ENCODE measurements around the gene OTOGL. TPM values are rescaled to one million over a fixed set of nuclear protein-coding genes. Genes with fewer than 3 reads are reported as not detected.

The OTOGL gene
- total RNA-seq, 4 donors from 2014 or later = 0.03 to 0.10 (median 0.04) TPM; not detected in 1

DNA sequence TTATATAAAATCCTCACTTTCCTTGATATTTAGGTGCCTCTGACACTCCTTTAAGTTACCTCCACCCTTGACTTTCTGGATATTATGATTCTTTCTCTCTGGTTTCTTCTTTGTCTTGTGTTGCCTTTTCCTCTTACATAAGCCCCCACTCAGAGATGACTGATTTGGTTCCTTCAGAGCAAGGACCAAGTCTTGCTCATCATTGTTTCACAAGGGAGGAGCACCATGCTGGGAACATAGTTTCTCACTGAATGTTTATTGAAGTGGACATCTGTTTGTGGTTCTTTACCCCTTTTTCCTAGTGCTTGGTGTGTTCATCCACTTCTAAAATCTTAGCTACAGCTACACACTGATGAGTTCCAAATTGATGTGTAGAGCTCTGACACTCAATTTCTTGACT is 183.4 kb downstream of the OTOGL start:
- Histone ChIP-seq H3K9me3 (no peaks in the 10 kb centered on the region), H3K4me3 (no peak overlapping the region), H3K4me1 (no peaks in the 10 kb centered on the region), H3K27me3 (no peaks in the 10 kb centered on the region), H3K27ac (no peak overlapping the region), H3K36me3 (no peaks in the 10 kb centered on the region)
- DNase-seq (no peak), ATAC-seq (no peak)
- TF ChIP-seq POLR2A (IDR thresholded peaks at IDR 0.05) (no peak), CTCF (IDR thresholded peaks at IDR 0.05 in 4 of 5, conservative IDR thresholded peaks at IDR 0.05 in 1 of 5) (no peak)
- in situ Hi-C loops (cut with MboI; ENCODE audit: low sequenced_read_pairs in 4 of 4) = no loop called here
- intact Hi-C loops (cut with DNase I; ENCODE audit: low total_unique reads) = no loop called here

DNA sequence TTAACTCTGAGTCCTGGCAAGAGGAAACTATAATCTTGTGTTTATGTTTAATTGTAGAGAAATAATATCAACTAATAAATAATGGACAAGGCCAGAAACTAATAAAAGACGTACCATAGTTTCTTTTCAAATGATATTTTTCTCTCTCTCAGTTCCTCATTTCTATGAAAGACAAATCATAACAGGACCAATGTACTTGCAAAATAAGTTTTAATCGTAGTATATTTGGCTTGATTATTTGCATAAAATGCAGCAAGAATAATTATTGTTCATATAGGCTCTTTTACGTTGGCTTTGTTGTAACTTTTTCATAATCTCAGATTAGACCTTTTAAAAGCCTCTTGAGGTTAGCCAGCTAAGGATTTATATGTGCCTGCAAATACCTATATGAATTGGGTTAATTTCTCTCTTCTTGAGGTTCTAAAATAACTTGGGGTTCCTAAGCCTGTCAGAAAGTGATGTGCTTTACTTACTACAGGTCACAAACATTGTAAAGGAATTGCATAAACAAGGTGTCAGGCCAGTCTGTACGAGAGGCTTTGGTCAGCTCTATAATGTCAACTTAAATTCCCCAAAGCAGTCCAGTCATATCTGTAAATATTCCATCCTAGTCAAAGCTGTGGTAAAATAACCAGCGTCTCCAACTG is 191.9 kb downstream of the OTOGL start:
- no peaks in the 10 kb centered on the region for H3K36me3 ChIP-seq
- ATAC-seq = no peak
- no peak overlapping the region for H3K4me3 ChIP-seq
- no peak overlapping the region for H3K27ac ChIP-seq
- TF ChIP-seq POLR2A (IDR thresholded peaks at IDR 0.05) (no peak), CTCF (IDR thresholded peaks at IDR 0.05 in 4 of 5, conservative IDR thresholded peaks at IDR 0.05 in 1 of 5) (no peak)
- H3K27me3 ChIP-seq = no peaks in the 10 kb centered on the region
- intact Hi-C loops (cut with DNase I; ENCODE audit: low total_unique reads) (no loop called here), in situ Hi-C loops (cut with MboI; ENCODE audit: low sequenced_read_pairs in 4 of 4) (no loop called here)
- DNase-seq = no peak
- no peaks in the 10 kb centered on the region for H3K4me1 ChIP-seq
- H3K9me3 ChIP-seq = no peaks in the 10 kb centered on the region

DNA sequence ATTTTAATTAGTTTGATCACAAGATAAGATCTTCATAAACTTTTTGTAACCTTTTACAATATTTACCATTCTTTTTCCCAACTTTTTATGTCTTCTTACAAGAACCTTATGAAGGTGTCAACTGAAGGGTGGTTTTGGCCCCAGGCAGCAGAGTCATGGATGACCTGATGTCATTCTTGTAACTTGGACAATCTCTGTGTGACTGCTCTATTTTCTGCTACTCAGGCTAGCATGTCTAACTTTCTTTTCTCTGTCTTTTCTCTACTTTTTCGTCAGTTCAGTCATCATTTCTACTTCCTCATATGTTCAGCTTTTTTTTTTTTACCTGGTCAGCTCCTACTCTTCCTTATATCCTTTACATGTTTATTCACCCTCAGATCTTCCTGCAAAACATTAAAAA is 194.0 kb downstream of the OTOGL start:
- Histone ChIP-seq H3K4me3 (no peak overlapping the region), H3K27ac (no peak overlapping the region), H3K9me3 (no peaks in the 10 kb centered on the region), H3K4me1 (no peaks in the 10 kb centered on the region), H3K36me3 (no peaks in the 10 kb centered on the region), H3K27me3 (no peaks in the 10 kb centered on the region)
- DNase-seq = no peak
- in situ Hi-C loops (cut with MboI; ENCODE audit: low sequenced_read_pairs in 4 of 4) = no loop called here
- TF ChIP-seq CTCF (IDR thresholded peaks at IDR 0.05 in 4 of 5, conservative IDR thresholded peaks at IDR 0.05 in 1 of 5) = no peak
- TF ChIP-seq POLR2A (IDR thresholded peaks at IDR 0.05) = no peak
- ATAC-seq = no peak
- intact Hi-C loops (cut with DNase I; ENCODE audit: low total_unique reads) = no loop called here

- in situ Hi-C loops (cut with MboI; ENCODE audit: low sequenced_read_pairs in 4 of 4) (no loop called here), intact Hi-C loops (cut with DNase I; ENCODE audit: low total_unique reads) (no loop called here)
These were observed 194.4 kb downstream of the OTOGL start for GRCh38 chr12:80293759-80294158.

More at GRCh38 chr12:80293759-80294158, 194.4 kb downstream of the OTOGL start:
- H3K9me3 ChIP-seq = no peaks in the 10 kb centered on the region
- no peak for ATAC-seq
- no peaks in the 10 kb centered on the region for H3K4me1 ChIP-seq
- DNase-seq = no peak
- TF ChIP-seq CTCF (IDR thresholded peaks at IDR 0.05 in 4 of 5, conservative IDR thresholded peaks at IDR 0.05 in 1 of 5) (no peak), POLR2A (IDR thresholded peaks at IDR 0.05) (no peak)
- H3K4me3 ChIP-seq = no peak overlapping the region
- H3K36me3 ChIP-seq = no peaks in the 10 kb centered on the region
- H3K27ac ChIP-seq = no peak overlapping the region
- no peaks in the 10 kb centered on the region for H3K27me3 ChIP-seq
